PC-9 (cell line): ENCODE measurements around the gene TMEM119. TPM values are rescaled to one million over a fixed set of nuclear protein-coding genes. Genes with fewer than 3 reads are reported as not detected.

Experiments used
- BruUV-seq: library from RNA; stranded (reverse); fragments of 400-500 nt; replicated peaks from 2 replicates; lab custom pipeline; 2021; lab: Mats Ljungman, UMichigan
- CTCF ChIA-PET: fragments of 300-600 bp; sonication (Branson Sonifier 250); formaldehyde crosslinking; loops from one replicate; lab custom pipeline; 2022; ENCODE audit warnings: antibody characterized with exemption; lab: Charles Lee
- POLR2A ChIA-PET: fragments of 300-600 bp; sonication (Branson Sonifier 250); formaldehyde crosslinking; loops from one replicate; lab custom pipeline; 2022; ENCODE audit warnings: antibody characterized with exemption; ENCODE audit not compliant: unreplicated experiment; lab: Charles Lee
- DNase-seq, 2 experiments: peaks; one replicate each; pipeline versions ENCODE4 v3.0.0 to v3.0.0-alpha.2; 2015 to 2022; ENCODE audit warnings: mixed read lengths in 1 of 2
- H2AFZ ChIP-seq: fragments of 200-600 bp; sonication (generic); 2 replicates; pipeline ENCODE4 v1.8.1; 2017; ENCODE audit warnings: antibody characterized with exemption
- H3F3A ChIP-seq: fragments of 200-600 bp; sonication (generic); 2 replicates; pipeline ENCODE4 v1.8.1; 2017; ENCODE audit warnings: antibody characterized with exemption, mild to moderate bottlenecking, low read depth; ENCODE audit not compliant: insufficient read depth
- H3K27ac ChIP-seq: fragments of 200-600 bp; sonication (generic); 2 replicates; pipeline ENCODE4 v1.6.1; 2016; ENCODE audit warnings: mixed run types
- H3K27me3 ChIP-seq: fragments of 200-600 bp; sonication (generic); 2 replicates; pipeline ENCODE4 v1.6.1; 2016; ENCODE audit warnings: low read depth, mixed run types; ENCODE audit not compliant: insufficient read depth
- H3K36me3 ChIP-seq: fragments of 200-600 bp; sonication (generic); 2 replicates; pipeline ENCODE4 v1.6.1; 2016; ENCODE audit warnings: low read depth, mixed run types
- H3K4me1 ChIP-seq: fragments of 200-600 bp; sonication (generic); replicated peaks from 2 replicates; pipeline ENCODE4 v1.6.1; 2016; ENCODE audit warnings: mixed run types; ENCODE audit not compliant: insufficient read depth
- H3K4me2 ChIP-seq: fragments of 200-600 bp; sonication (generic); 2 replicates; pipeline ENCODE4 v1.6.1; 2017; ENCODE audit warnings: mixed run types
- H3K4me3 ChIP-seq: fragments of 200-600 bp; sonication (generic); 2 replicates; pipeline ENCODE4 v1.6.1; 2016; ENCODE audit warnings: mixed run types
- H3K79me2 ChIP-seq: fragments of 200-600 bp; sonication (generic); 2 replicates; pipeline ENCODE4 v1.6.1; 2017; ENCODE audit warnings: low read depth, mixed run types
- H3K9me2 ChIP-seq: fragments of 200-600 bp; sonication (generic); 2 replicates; pipeline ENCODE4 v1.8.1; 2017; ENCODE audit warnings: mild to moderate bottlenecking; ENCODE audit not compliant: insufficient read depth
- H3K9me3 ChIP-seq: fragments of 200-600 bp; sonication (generic); 2 replicates; pipeline ENCODE4 v1.8.1; 2016; ENCODE audit warnings: low read depth; ENCODE audit not compliant: insufficient read depth
- H4K20me1 ChIP-seq: fragments of 200-600 bp; sonication (generic); 2 replicates; pipeline ENCODE4 v1.8.1; 2017; ENCODE audit not compliant: insufficient read depth
- EZH2 ChIP-seq: fragments of 200-600 bp; sonication (generic); IDR thresholded peaks from 2 replicates; pipeline ENCODE4 v1.8.0; 2017; ENCODE audit warnings: antibody characterized with exemption, low read depth
- intact Hi-C: fragments of 100-400 bp; cut with micrococcal nuclease; formaldehyde crosslinking; loops from one replicate; pipeline ENCODE4 v1.10.0; 2022; ENCODE audit not compliant: unreplicated experiment
- total RNA-seq: library from RNA; stranded (reverse); gene quantifications from 2 replicates; pipeline ENCODE4 v1.2.3, GENCODE V29; 2021
- TF ChIP-seq, protein P1 (sequence below): fragments of 200-600 bp; sonication (generic); conservative IDR thresholded peaks from 2 replicates; pipeline ENCODE4 v1.6.1; 2017; ENCODE audit warnings: mixed run types, antibody characterized with exemption, mild to moderate bottlenecking, moderate library complexity

Gene TMEM119
- total RNA-seq, 1 experiment from 2014 or later, result not detected

- no peak for DNase-seq
- Histone ChIP-seq H3K27ac (no peak overlapping the region), H3K36me3 (no peaks in the 10 kb centered on the region), H3K4me3 (no peak overlapping the region), H4K20me1 (no peaks in the 10 kb centered on the region), H3K9me2 (no peaks in the 10 kb centered on the region), H3K4me1 (no peaks in the 10 kb centered on the region), H2AFZ (no peak overlapping the region), H3F3A (peaks cover 17% of the 10 kb centered on the region; the same call in 1 of the 2 replicates), H3K4me2 (no peak overlapping the region), H3K9me3 (no peaks in the 10 kb centered on the region), H3K79me2 (no peaks in the 10 kb centered on the region), H3K27me3 (no peaks in the 10 kb centered on the region)
- intact Hi-C loops, result no loop called here
- CTCF ChIA-PET, result interaction anchor here (0.6 to 1.9 kb wide), 4 partner anchors 11 to 746 kb away, joined by 4 to 8 read pairs (median 6); no protein-coding TSS in a partner anchor
- BruUV-seq, result no TSS peak
- POLR2A ChIA-PET, result interaction anchor here (0.6 kb wide), 1 partner anchor 468 kb away, joined by 4 read pairs; no protein-coding TSS in a partner anchor
- TF ChIP-seq EZH2, result no peak
- TF ChIP-seq, protein P1, sequence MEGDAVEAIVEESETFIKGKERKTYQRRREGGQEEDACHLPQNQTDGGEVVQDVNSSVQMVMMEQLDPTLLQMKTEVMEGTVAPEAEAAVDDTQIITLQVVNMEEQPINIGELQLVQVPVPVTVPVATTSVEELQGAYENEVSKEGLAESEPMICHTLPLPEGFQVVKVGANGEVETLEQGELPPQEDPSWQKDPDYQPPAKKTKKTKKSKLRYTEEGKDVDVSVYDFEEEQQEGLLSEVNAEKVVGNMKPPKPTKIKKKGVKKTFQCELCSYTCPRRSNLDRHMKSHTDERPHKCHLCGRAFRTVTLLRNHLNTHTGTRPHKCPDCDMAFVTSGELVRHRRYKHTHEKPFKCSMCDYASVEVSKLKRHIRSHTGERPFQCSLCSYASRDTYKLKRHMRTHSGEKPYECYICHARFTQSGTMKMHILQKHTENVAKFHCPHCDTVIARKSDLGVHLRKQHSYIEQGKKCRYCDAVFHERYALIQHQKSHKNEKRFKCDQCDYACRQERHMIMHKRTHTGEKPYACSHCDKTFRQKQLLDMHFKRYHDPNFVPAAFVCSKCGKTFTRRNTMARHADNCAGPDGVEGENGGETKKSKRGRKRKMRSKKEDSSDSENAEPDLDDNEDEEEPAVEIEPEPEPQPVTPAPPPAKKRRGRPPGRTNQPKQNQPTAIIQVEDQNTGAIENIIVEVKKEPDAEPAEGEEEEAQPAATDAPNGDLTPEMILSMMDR, result no peak
Observed at GRCh38 chr12:108640802-108641445, 43.0 kb upstream of the TMEM119 start.

- Histone ChIP-seq H3K27me3 (no peaks in the 10 kb centered on the region), H3K9me2 (no peaks in the 10 kb centered on the region), H3K4me3 (no peak overlapping the region), H3F3A (peaks cover 22% of the 10 kb centered on the region; the same call in 1 of the 2 replicates), H3K4me1 (no peaks in the 10 kb centered on the region), H3K27ac (no peak overlapping the region), H3K9me3 (no peaks in the 10 kb centered on the region), H3K36me3 (no peaks in the 10 kb centered on the region), H3K4me2 (no peak overlapping the region), H3K79me2 (no peaks in the 10 kb centered on the region), H2AFZ (no peak overlapping the region), H4K20me1 (no peaks in the 10 kb centered on the region)
- DNase-seq, result no peak
- ChIA-PET POLR2A (interaction anchor here (0.7 kb wide), 1 partner anchor 32 kb away, joined by 5 read pairs; no protein-coding TSS in a partner anchor), CTCF (no interaction called here)
- BruUV-seq, result no TSS peak
- TF ChIP-seq, protein P1, result no peak
- no peak for TF ChIP-seq EZH2
- intact Hi-C loops, result no loop called here
Observed at GRCh38 chr12:108638997-108639822, 41.3 kb upstream of the TMEM119 start.

DNA sequence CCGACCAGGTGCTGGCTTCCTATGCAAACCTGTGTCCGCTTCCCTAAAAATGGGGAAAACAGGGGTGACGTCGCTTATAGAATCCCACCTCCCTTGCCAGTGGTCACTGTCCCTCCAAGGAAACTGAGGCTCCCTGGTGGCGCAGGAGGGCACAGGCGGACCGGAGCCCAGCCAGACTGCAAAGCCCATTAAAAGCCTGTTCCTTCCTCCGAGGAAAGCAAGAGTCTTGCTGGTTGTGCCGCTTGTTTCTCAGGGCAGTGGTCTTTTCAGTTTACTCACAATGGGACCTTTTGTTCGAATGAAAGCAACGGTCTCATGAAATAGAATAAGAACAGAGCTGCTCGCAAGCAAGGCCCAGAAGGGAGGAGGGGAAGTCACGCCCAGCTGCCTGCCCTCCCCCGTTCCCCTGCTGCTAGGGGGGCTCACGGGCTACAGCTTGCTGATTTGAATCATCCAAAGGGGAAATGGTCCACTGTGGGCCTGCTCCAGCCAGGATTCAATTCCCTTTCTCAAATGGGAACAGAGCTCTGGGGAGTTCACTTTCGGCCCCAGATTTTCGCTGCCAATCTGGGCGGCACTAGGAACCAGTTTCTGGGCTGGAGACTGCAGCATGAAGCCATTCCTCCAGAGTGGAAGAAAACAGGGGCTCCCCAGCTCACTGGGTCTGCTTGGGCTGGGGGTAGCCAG is 40.4 kb upstream of the TMEM119 start:
- Histone ChIP-seq H3K4me3 (no peak overlapping the region), H3K4me2 (no peak overlapping the region), H2AFZ (no peak overlapping the region), H3F3A (peaks cover 17% of the 10 kb centered on the region; the same call in 1 of the 2 replicates), H3K27me3 (no peaks in the 10 kb centered on the region), H4K20me1 (no peaks in the 10 kb centered on the region), H3K9me3 (no peaks in the 10 kb centered on the region), H3K36me3 (no peaks in the 10 kb centered on the region), H3K9me2 (no peaks in the 10 kb centered on the region), H3K79me2 (no peaks in the 10 kb centered on the region), H3K4me1 (no peaks in the 10 kb centered on the region), H3K27ac (no peak overlapping the region)
- DNase-seq, result no peak
- intact Hi-C loops, result no loop called here
- no TSS peak for BruUV-seq
- ChIA-PET CTCF (no interaction called here), POLR2A (no interaction called here)
- TF ChIP-seq EZH2, result no peak
- TF ChIP-seq, protein P1, result no peak
